PC-3 (cell line): Measurements from ENCODE around the gene GPC6. TPM values are rescaled to one million over a fixed set of nuclear protein-coding genes. Genes with fewer than 3 reads are reported as not detected.

Experiments
- ATAC-seq: fragments of 200-7000 bp; cut with Tn5 transposase; 2 replicates; pipeline ENCODE4 v1.9.1; 2020; ENCODE audit warnings: mild to moderate bottlenecking, moderate library complexity
- BruUV-seq: library from RNA; stranded (reverse); fragments of 400-500 nt; replicated peaks from 2 replicates; lab custom pipeline; 2021; lab: Mats Ljungman, UMichigan
- CTCF ChIA-PET: fragments of 300-600 bp; sonication (Branson Sonifier 250); formaldehyde crosslinking; loops from one replicate; lab custom pipeline; 2022; ENCODE audit warnings: antibody characterized with exemption; lab: Charles Lee
- POLR2A ChIA-PET: fragments of 300-600 bp; sonication (Branson Sonifier 250); formaldehyde crosslinking; loops from one replicate; lab custom pipeline; 2022; ENCODE audit warnings: antibody characterized with exemption; ENCODE audit not compliant: unreplicated experiment; lab: Charles Lee
- DNase-seq: peaks from one replicate; pipeline ENCODE4 v3.0.0-alpha.2; 2015
- H2AFZ ChIP-seq: fragments of 300-600 bp; sonication (generic); 2 replicates; pipeline ENCODE4 v1.6.0; 2016; ENCODE audit warnings: antibody characterized with exemption, low read length
- H3F3A ChIP-seq: fragments of 300-600 bp; sonication (generic); one replicate; pipeline ENCODE4 v1.6.0; 2017; ENCODE audit warnings: antibody characterized with exemption, low read length, control low read depth, mild to moderate bottlenecking; ENCODE audit not compliant: unreplicated experiment
- H3K27ac ChIP-seq: fragments of 300-600 bp; sonication (generic); 2 replicates; pipeline ENCODE4 v1.5.1; 2016; ENCODE audit warnings: mild to moderate bottlenecking, low read length
- H3K27me3 ChIP-seq: fragments of 300-600 bp; sonication (generic); 2 replicates; pipeline ENCODE4 v1.6.1; 2016; ENCODE audit warnings: low read length, mixed read lengths
- H3K36me3 ChIP-seq: fragments of 300-600 bp; sonication (generic); 2 replicates; pipeline ENCODE4 v1.6.1; 2016; ENCODE audit warnings: low read depth, mixed run types, low read length, mixed read lengths
- H3K4me1 ChIP-seq: fragments of 300-600 bp; sonication (generic); 2 replicates; pipeline ENCODE4 v1.5.1; 2016; ENCODE audit warnings: low read length; ENCODE audit not compliant: insufficient read depth
- H3K4me2 ChIP-seq: fragments of 300-600 bp; sonication (generic); 2 replicates; pipeline ENCODE4 v1.6.0; 2016; ENCODE audit warnings: low read length
- H3K4me3 ChIP-seq: fragments of 300-600 bp; sonication (generic); 2 replicates; pipeline ENCODE4 v1.5.1; 2016; ENCODE audit warnings: mild to moderate bottlenecking, low read length, mixed read lengths
- H3K79me2 ChIP-seq: fragments of 300-600 bp; sonication (generic); 2 replicates; pipeline ENCODE4 v1.6.1; 2017; ENCODE audit warnings: low read length, mixed read lengths
- H3K9ac ChIP-seq: fragments of 300-600 bp; sonication (generic); 2 replicates; pipeline ENCODE4 v1.6.0; 2016; ENCODE audit warnings: mild to moderate bottlenecking, low read length
- H3K9me2 ChIP-seq: fragments of 300-600 bp; sonication (generic); replicated peaks from 2 replicates; pipeline ENCODE4 v1.6.1; 2016; ENCODE audit warnings: mixed run types, low read length, mixed read lengths
- H3K9me3 ChIP-seq: fragments of 300-600 bp; sonication (generic); 2 replicates; pipeline ENCODE4 v1.6.1; 2016; ENCODE audit warnings: low read length, mixed read lengths
- H4K20me1 ChIP-seq: fragments of 300-600 bp; sonication (generic); 2 replicates; pipeline ENCODE4 v1.6.1; 2016; ENCODE audit warnings: low read length, mixed read lengths
- CTCF ChIP-seq: fragments of 300-600 bp; sonication (generic); conservative IDR thresholded peaks from 2 replicates; pipeline ENCODE4 v1.5.1; 2017; ENCODE audit warnings: antibody characterized with exemption, low read depth, mild to moderate bottlenecking, low read length
- EZH2 ChIP-seq: fragments of 300-600 bp; sonication (generic); IDR thresholded peaks from one replicate; pipeline ENCODE4 v1.6.1; 2017; ENCODE audit warnings: antibody characterized with exemption, mild to moderate bottlenecking, low read length; ENCODE audit not compliant: unreplicated experiment
- EZH2phosphoT487 ChIP-seq: fragments of 300-600 bp; sonication (generic); IDR thresholded peaks from 2 replicates; pipeline ENCODE4 v1.6.1; 2018; ENCODE audit warnings: mild to moderate bottlenecking, antibody characterized with exemption, low read length, borderline replicate concordance
- intact Hi-C: fragments of 100-400 bp; cut with micrococcal nuclease; formaldehyde crosslinking; loops from 2 replicates; pipeline ENCODE4 v1.9.0; 2023
- total RNA-seq: library from RNA; depleted of rRNA; stranded (reverse); fragments of >200 nt; gene quantifications from 2 replicates; pipeline ENCODE4 v1.2.3, GENCODE V29; 2014

GPC6 gene
- total RNA-seq, 1 experiment from 2014 or later = 3.5 TPM

GRCh38 chr13:93649496-93649895 is 422.9 kb downstream of the GPC6 start:
- no TSS peak for BruUV-seq
- DNase-seq (no peak), ATAC-seq (no peak)
- H3K4me3 ChIP-seq = no peak overlapping the region
- H3K9ac ChIP-seq = no peak overlapping the region
- CTCF ChIA-PET = no interaction called here
- H3F3A ChIP-seq = no peaks in the 10 kb centered on the region
- H2AFZ ChIP-seq = no peak overlapping the region
- H3K9me2 ChIP-seq = no peaks in the 10 kb centered on the region
- no peak overlapping the region for H3K4me2 ChIP-seq
- no peaks in the 10 kb centered on the region for H3K4me1 ChIP-seq
- H3K27ac ChIP-seq = no peak overlapping the region
- TF ChIP-seq EZH2 (no peak), CTCF (no peak), EZH2phosphoT487 (no peak)
- H3K9me3 ChIP-seq = no peaks in the 10 kb centered on the region
- no peaks in the 10 kb centered on the region for H3K27me3 ChIP-seq
- no peaks in the 10 kb centered on the region for H3K79me2 ChIP-seq
- intact Hi-C loops = no loop called here
- H4K20me1 ChIP-seq = no peaks in the 10 kb centered on the region
- no peaks in the 10 kb centered on the region for H3K36me3 ChIP-seq
- POLR2A ChIA-PET = no interaction called here

DNA sequence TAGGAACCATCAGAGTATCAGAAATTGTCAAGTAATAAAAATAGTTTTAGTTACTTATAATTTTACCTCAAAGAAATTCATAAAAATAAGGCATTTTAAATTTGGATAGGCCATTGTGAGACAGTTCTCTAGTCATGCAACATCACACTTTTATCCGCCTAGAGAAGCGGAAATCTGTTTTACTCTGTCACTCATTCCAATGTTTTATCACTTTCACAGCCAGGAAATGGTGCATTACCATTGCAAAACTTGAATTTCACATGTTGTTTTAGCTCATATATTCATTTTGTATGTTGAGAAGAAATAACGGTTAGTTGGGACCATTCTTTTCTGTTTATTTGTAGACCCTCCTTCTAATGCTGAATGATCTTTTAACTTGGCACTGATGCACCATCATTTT is 427.2 kb downstream of the GPC6 start:
- H3K79me2 ChIP-seq = no peaks in the 10 kb centered on the region
- DNase-seq = no peak
- H3K9ac ChIP-seq = no peak overlapping the region
- H3K27me3 ChIP-seq = no peaks in the 10 kb centered on the region
- H3K4me2 ChIP-seq = no peak overlapping the region
- ChIA-PET CTCF (no interaction called here), POLR2A (no interaction called here)
- H3K9me2 ChIP-seq = no peaks in the 10 kb centered on the region
- intact Hi-C loops = no loop called here
- no peaks in the 10 kb centered on the region for H4K20me1 ChIP-seq
- no peak overlapping the region for H3K4me3 ChIP-seq
- no peak overlapping the region for H3K27ac ChIP-seq
- no peaks in the 10 kb centered on the region for H3K36me3 ChIP-seq
- H3K9me3 ChIP-seq = no peaks in the 10 kb centered on the region
- no peaks in the 10 kb centered on the region for H3F3A ChIP-seq
- BruUV-seq = no TSS peak
- H2AFZ ChIP-seq = no peak overlapping the region
- ATAC-seq = no peak
- TF ChIP-seq CTCF = no peak
- TF ChIP-seq EZH2 = no peak
- no peak for TF ChIP-seq EZH2phosphoT487
- no peaks in the 10 kb centered on the region for H3K4me1 ChIP-seq

DNA sequence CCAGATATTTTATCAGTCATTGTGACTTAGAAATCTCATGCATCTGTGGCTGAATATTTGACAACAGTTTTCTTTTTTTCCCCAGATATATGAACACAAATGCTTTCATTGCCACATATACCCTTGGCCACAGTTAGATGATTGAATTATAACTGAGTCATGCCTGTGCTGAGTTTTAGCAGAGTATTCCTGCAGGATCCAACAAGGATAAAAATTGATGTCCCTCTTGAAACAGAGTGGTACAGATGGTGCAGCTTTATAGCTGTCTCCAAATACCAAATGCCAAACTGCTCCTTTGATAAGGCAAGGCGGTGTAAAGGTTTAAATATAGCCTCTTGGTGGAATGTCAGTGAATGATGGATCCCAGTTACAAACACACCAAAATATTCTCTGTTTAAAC is 428.5 kb downstream of the GPC6 start:
- Histone ChIP-seq H3K4me3 (no peak overlapping the region), H3K36me3 (no peaks in the 10 kb centered on the region), H3K4me1 (no peaks in the 10 kb centered on the region), H4K20me1 (no peaks in the 10 kb centered on the region), H3F3A (no peaks in the 10 kb centered on the region), H3K9ac (no peak overlapping the region), H3K9me3 (no peaks in the 10 kb centered on the region), H3K27me3 (no peaks in the 10 kb centered on the region), H3K4me2 (no peak overlapping the region), H3K9me2 (no peaks in the 10 kb centered on the region), H3K27ac (no peak overlapping the region), H3K79me2 (no peaks in the 10 kb centered on the region), H2AFZ (no peak overlapping the region)
- intact Hi-C loops = no loop called here
- no peak for ATAC-seq
- DNase-seq = no peak
- ChIA-PET POLR2A (no interaction called here), CTCF (no interaction called here)
- no TSS peak for BruUV-seq
- TF ChIP-seq EZH2 = no peak
- no peak for TF ChIP-seq EZH2phosphoT487
- no peak for TF ChIP-seq CTCF
